Body of pancreas (tissue), 4 donors: ENCODE data around the gene MEIS3.

Source experiments
- CTCF ChIP-seq, 7 experiments: fragments of 450-650 bp in 4 of 7; fragments of 200-600 bp in 3 of 7; sonication (generic) in 3 of 7; IDR thresholded peaks; one replicate each; pipeline ENCODE4 v1.5.1; 2016 to 2019; ENCODE audit warnings: antibody characterized with exemption in 7 of 7
- POLR2A ChIP-seq, 3 donors: fragments of 450-650 bp; IDR thresholded peaks; one replicate each; pipeline ENCODE4 v1.6.1; 2016; ENCODE audit warnings: antibody characterized with exemption in 3 of 3, mild to moderate bottlenecking in 2 of 3

- TF ChIP-seq CTCF (IDR thresholded peaks at IDR 0.05) (no peak), POLR2A (IDR thresholded peaks at IDR 0.05) (no peak)
Measured at GRCh38 chr19:47398707-47399597, 20.4 kb downstream of the MEIS3 start.
